Type B pancreatic cell (in vitro differentiated cells): ENCODE data around the gene SLC25A47. TPM values are rescaled to one million over a fixed set of nuclear protein-coding genes. Genes with fewer than 3 reads are reported as not detected.
A peak's percentile ranks its signal among the peaks of the same experiment; 100 is the strongest.

Experiments used
- DNase-seq: peaks from one replicate; pipeline ENCODE4 v3.0.0; 2021; ENCODE audit warnings: mixed read lengths; ENCODE audit not compliant: unreplicated experiment; ENCODE audit errors: extremely low spot score
- H3K27ac Mint-ChIP-seq: 2 replicates; pipeline ENCODE4 v1.8.0; 2021; ENCODE audit warnings: mild to moderate bottlenecking, mixed read lengths
- H3K27me3 Mint-ChIP-seq: 2 replicates; pipeline ENCODE4 v1.8.0; 2021; ENCODE audit warnings: mixed read lengths
- H3K36me3 Mint-ChIP-seq: 2 replicates; pipeline ENCODE4 v1.8.0; 2021; ENCODE audit warnings: mixed read lengths
- H3K4me1 Mint-ChIP-seq: one replicate; pipeline ENCODE4 v1.8.0; 2021; ENCODE audit warnings: mixed read lengths; ENCODE audit not compliant: unreplicated experiment
- H3K4me3 Mint-ChIP-seq: 2 replicates; pipeline ENCODE4 v1.8.0; 2021; ENCODE audit warnings: mild to moderate bottlenecking, mixed read lengths
- H3K9me3 Mint-ChIP-seq: 2 replicates; pipeline ENCODE4 v1.8.0; 2021; ENCODE audit warnings: mixed read lengths
- CTCF ChIP-seq: fragments of 200-600 bp; sonication (generic); conservative IDR thresholded peaks from 2 replicates; pipeline ENCODE4 v1.5.0; 2021; ENCODE audit warnings: antibody characterized with exemption, mild to moderate bottlenecking
- microRNA-seq: library from miRNA; unstranded; fragments of <30 nt; microRNA quantifications from one replicate; pipeline ENCODE4, GENCODE V29; 2020
- total RNA-seq: library from RNA; stranded (reverse); gene quantifications from 2 replicates; pipeline ENCODE4 v1.2.1, GENCODE V29; 2021; ENCODE audit warnings: low replicate concordance

Gene SLC25A47
- total RNA-seq, 1 donor from 2014 or later: not detected

DNA sequence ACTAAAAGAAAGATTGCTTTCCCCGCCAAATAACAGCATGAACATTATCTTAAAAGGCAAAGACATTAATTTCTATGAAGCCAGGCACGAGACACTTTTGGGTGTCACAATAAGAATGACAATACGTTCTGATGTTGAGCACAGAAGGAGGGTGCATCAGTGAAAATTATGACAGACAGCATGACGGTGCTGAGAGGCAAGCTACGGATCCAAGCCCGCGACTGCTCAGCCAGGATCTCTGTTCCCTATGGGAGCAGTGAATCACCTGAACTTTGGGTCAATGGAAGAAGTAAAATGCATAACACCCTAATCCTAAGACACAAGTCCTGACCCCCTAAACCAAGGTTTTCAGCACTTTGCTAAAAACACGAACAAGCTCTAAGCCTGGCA is 51.7 kb downstream of the SLC25A47 start:
- Mint-ChIP-seq H3K27me3 (no peaks in the 10 kb centered on the region), H3K9me3 (no peaks in the 10 kb centered on the region), H3K4me1 (peaks cover 33% of the 10 kb centered on the region)

GRCh38 chr14:100375266-100375962 is 52.3 kb downstream of the SLC25A47 start:
- Mint-ChIP-seq H3K4me3 (peak overlapping the region; percentile 97), H3K36me3 (peaks cover 10% of the 10 kb centered on the region), H3K9me3 (no peaks in the 10 kb centered on the region), H3K4me1 (peaks cover 33% of the 10 kb centered on the region), H3K27ac (peak overlapping the region; percentile 98), H3K27me3 (no peaks in the 10 kb centered on the region)
- TF ChIP-seq CTCF: no peak
- DNase-seq: no peak

More for the DNA sequence above, 51.7 kb downstream of the SLC25A47 start:
- Mint-ChIP-seq H3K4me3 (peak overlapping the region; percentile 97), H3K36me3 (peaks cover 10% of the 10 kb centered on the region), H3K27ac (peak overlapping the region; percentile 98)
- no peak for TF ChIP-seq CTCF
- DNase-seq: no peak

- Mint-ChIP-seq H3K27ac (peak within 1 kb of the TSS; percentile 98), H3K4me3 (peak within 1 kb of the TSS; percentile 97), H3K27me3 (no peaks in the 10 kb centered on the region), H3K9me3 (no peaks in the 10 kb centered on the region), H3K4me1 (peaks cover 39% of the 10 kb centered on the region), H3K36me3 (peaks cover 10% of the 10 kb centered on the region)
- TF ChIP-seq CTCF: no peak
- peak; percentile 98 for DNase-seq
Measured at GRCh38 chr14:100375963-100376735, 53.0 kb downstream of the SLC25A47 start, which contains the start of gene WDR25. WDR25 (plus strand) TSS chr14:100376485.

DNA sequence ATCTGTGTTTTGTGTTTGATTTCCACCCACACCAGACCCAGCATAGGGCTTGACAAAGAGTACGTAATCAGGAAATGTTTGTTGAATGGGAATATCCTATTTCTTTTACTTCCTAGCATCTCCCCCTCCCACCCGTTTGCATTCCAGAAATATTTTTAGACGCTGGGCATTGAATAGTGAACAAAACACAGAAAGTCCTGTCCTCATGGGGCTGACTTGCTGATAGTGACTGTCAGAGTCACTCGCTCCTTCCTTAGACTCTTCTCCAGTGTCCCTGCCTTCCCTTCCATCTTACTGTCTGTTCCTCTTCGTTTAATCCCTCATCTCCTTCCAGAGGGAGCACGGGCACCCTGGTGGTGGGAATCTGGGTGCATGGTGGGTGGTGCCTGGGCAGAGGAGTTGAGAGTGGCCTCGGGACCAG is 53.6 kb downstream of the SLC25A47 start:
- peaks cover 10% of the 10 kb centered on the region for H3K36me3 Mint-ChIP-seq
- no peaks in the 10 kb centered on the region for H3K27me3 Mint-ChIP-seq
- H3K4me3 Mint-ChIP-seq: peak overlapping the region; percentile 97
- peak overlapping the region; percentile 98 for H3K27ac Mint-ChIP-seq
- DNase-seq: no peak
- no peaks in the 10 kb centered on the region for H3K9me3 Mint-ChIP-seq
- H3K4me1 Mint-ChIP-seq: peaks cover 41% of the 10 kb centered on the region
- peak; percentile 57 for TF ChIP-seq CTCF

Small RNAs within 50 kb of the gene (microRNA-seq; reads per million reads assigned to microRNA genes)
- gene MIR345: 533 reads per million, percentile 79 among the genes with 10 or more reads in this experiment
- not detected for gene MIR6764

Other genes with a start within 250 kb of the SLC25A47 start
- gene DEGS2, start 163.7 kb upstream of the SLC25A47 start, total RNA-seq: 5.2 and 7.6 TPM in 2 replicates
- gene YY1, start 84.2 kb upstream of the SLC25A47 start, total RNA-seq: 79.8 and 98.0 TPM in 2 replicates
- gene SLC25A29, start 16.9 kb upstream of the SLC25A47 start, total RNA-seq: 72.8 and 101 TPM in 2 replicates
- 9.6 and 11.3 TPM in 2 replicates for gene WDR25, start 53.1 kb downstream of the SLC25A47 start, total RNA-seq